ENCODE results near the gene NEURL1.

GRCh38 chr10:103556383-103557007 is 63.0 kb downstream of the NEURL1 start:
- TF ChIP-seq, protein P1, sequence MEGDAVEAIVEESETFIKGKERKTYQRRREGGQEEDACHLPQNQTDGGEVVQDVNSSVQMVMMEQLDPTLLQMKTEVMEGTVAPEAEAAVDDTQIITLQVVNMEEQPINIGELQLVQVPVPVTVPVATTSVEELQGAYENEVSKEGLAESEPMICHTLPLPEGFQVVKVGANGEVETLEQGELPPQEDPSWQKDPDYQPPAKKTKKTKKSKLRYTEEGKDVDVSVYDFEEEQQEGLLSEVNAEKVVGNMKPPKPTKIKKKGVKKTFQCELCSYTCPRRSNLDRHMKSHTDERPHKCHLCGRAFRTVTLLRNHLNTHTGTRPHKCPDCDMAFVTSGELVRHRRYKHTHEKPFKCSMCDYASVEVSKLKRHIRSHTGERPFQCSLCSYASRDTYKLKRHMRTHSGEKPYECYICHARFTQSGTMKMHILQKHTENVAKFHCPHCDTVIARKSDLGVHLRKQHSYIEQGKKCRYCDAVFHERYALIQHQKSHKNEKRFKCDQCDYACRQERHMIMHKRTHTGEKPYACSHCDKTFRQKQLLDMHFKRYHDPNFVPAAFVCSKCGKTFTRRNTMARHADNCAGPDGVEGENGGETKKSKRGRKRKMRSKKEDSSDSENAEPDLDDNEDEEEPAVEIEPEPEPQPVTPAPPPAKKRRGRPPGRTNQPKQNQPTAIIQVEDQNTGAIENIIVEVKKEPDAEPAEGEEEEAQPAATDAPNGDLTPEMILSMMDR (IDR thresholded peaks at IDR 0.05), result no peak
- TF ChIP-seq POLR2A (IDR thresholded peaks at IDR 0.05), result no peak

All from esophagus squamous epithelium (tissue), 4 donors.